Measurements from ENCODE around the gene FGD5.

The FGD5 gene

GRCh38 chr3:14844386-14845170 is 25.8 kb downstream of the FGD5 start:
- Histone ChIP-seq H3K4me2 (ENCODE audit: low read length) (no peak overlapping the region), H3K27ac (ENCODE audit: low read depth, low read length, poor library complexity, severe bottlenecking) (no peak overlapping the region), H3K4me1 (ENCODE audit: insufficient read depth, low read length, severe bottlenecking) (no peaks in the 10 kb centered on the region), H3K79me2 (ENCODE audit: insufficient read depth, low read length) (no peaks in the 10 kb centered on the region), H3K9me3 (ENCODE audit: low read length) (no peaks in the 10 kb centered on the region), H2AFZ (ENCODE audit: low read length) (no peak overlapping the region), H3K9me2 (ENCODE audit: low read depth, low read length) (no peaks in the 10 kb centered on the region), H3K36me3 (ENCODE audit: insufficient read depth, low read length) (no peaks in the 10 kb centered on the region), H3K4me3 (ENCODE audit: low read depth, low read length, poor library complexity, severe bottlenecking) (no peak overlapping the region), H3K27me3 (ENCODE audit: insufficient read depth, low read length) (peaks cover 8% of the 10 kb centered on the region; the same call in 1 of the 2 replicates), H3K9ac (ENCODE audit: low read length) (no peak overlapping the region), H3F3A (ENCODE audit: insufficient read depth, low read length) (no peaks in the 10 kb centered on the region), H4K20me1 (ENCODE audit: insufficient read depth, low read length) (no peaks in the 10 kb centered on the region)
- TF ChIP-seq CTCF (IDR thresholded peaks at IDR 0.05; ENCODE audit: low read length) (no peak), EZH2 (IDR thresholded peaks at IDR 0.05; ENCODE audit: borderline replicate concordance, low read length) (no peak)

- no peak overlapping the region for H3K4me3 ChIP-seq (ENCODE audit: low read depth, low read length, poor library complexity, severe bottlenecking)
- no peaks in the 10 kb centered on the region for H3K79me2 ChIP-seq (ENCODE audit: insufficient read depth, low read length)
- H3K4me1 ChIP-seq (ENCODE audit: insufficient read depth, low read length, severe bottlenecking): no peaks in the 10 kb centered on the region
- no peaks in the 10 kb centered on the region for H3K36me3 ChIP-seq (ENCODE audit: insufficient read depth, low read length)
- H3K9me2 ChIP-seq (ENCODE audit: low read depth, low read length): no peaks in the 10 kb centered on the region
- H2AFZ ChIP-seq (ENCODE audit: low read length): no peak overlapping the region
- H4K20me1 ChIP-seq (ENCODE audit: insufficient read depth, low read length): no peaks in the 10 kb centered on the region
- H3K27ac ChIP-seq (ENCODE audit: low read depth, low read length, poor library complexity, severe bottlenecking): no peak overlapping the region
- no peaks in the 10 kb centered on the region for H3F3A ChIP-seq (ENCODE audit: insufficient read depth, low read length)
- peaks cover 8% of the 10 kb centered on the region; the same call in 1 of the 2 replicates for H3K27me3 ChIP-seq (ENCODE audit: insufficient read depth, low read length)
- H3K9ac ChIP-seq (ENCODE audit: low read length): no peak overlapping the region
- no peaks in the 10 kb centered on the region for H3K9me3 ChIP-seq (ENCODE audit: low read length)
- no peak overlapping the region for H3K4me2 ChIP-seq (ENCODE audit: low read length)
- no peak for TF ChIP-seq EZH2 (IDR thresholded peaks at IDR 0.05; ENCODE audit: borderline replicate concordance, low read length)
- TF ChIP-seq CTCF (IDR thresholded peaks at IDR 0.05; ENCODE audit: low read length): no peak
Observed at GRCh38 chr3:14845180-14845579, 26.4 kb downstream of the FGD5 start.

GRCh38 chr3:14845826-14846225 is 27.1 kb downstream of the FGD5 start:
- TF ChIP-seq CTCF (IDR thresholded peaks at IDR 0.05; ENCODE audit: low read length): no peak
- Histone ChIP-seq H3K4me2 (ENCODE audit: low read length) (no peak overlapping the region), H3K9me2 (ENCODE audit: low read depth, low read length) (no peaks in the 10 kb centered on the region), H4K20me1 (ENCODE audit: insufficient read depth, low read length) (no peaks in the 10 kb centered on the region), H3K9ac (ENCODE audit: low read length) (no peak overlapping the region), H3F3A (ENCODE audit: insufficient read depth, low read length) (no peaks in the 10 kb centered on the region), H3K27me3 (ENCODE audit: insufficient read depth, low read length) (peaks cover 8% of the 10 kb centered on the region; the same call in 1 of the 2 replicates), H3K4me3 (ENCODE audit: low read depth, low read length, poor library complexity, severe bottlenecking) (no peak overlapping the region), H3K9me3 (ENCODE audit: low read length) (no peaks in the 10 kb centered on the region), H3K79me2 (ENCODE audit: insufficient read depth, low read length) (no peaks in the 10 kb centered on the region), H2AFZ (ENCODE audit: low read length) (no peak overlapping the region), H3K4me1 (ENCODE audit: insufficient read depth, low read length, severe bottlenecking) (no peaks in the 10 kb centered on the region), H3K36me3 (ENCODE audit: insufficient read depth, low read length) (no peaks in the 10 kb centered on the region), H3K27ac (ENCODE audit: low read depth, low read length, poor library complexity, severe bottlenecking) (no peak overlapping the region)
